Uterus (tissue), 4 donors: ENCODE measurements around the gene GALNT14. TPM values are rescaled to one million over a fixed set of nuclear protein-coding genes. Genes with fewer than 3 reads are reported as not detected.

Source experiments
- DNase-seq, 2 donors: peaks; one replicate each; pipeline ENCODE4 v3.0.0-alpha.2; 2019 to 2020
- H3K27ac ChIP-seq, 2 donors: fragments of 200-600 bp; sonication (generic); 1 replicate in 1 of 2; 2 replicates in 1 of 2; pipeline ENCODE4 v1.5.1; 2016 to 2018
- H3K27me3 ChIP-seq, 2 donors: fragments of 200-600 bp; sonication (generic); one replicate each; pipeline ENCODE4 v1.5.1; 2018 to 2019; ENCODE audit warnings: control low read depth in 1 of 2
- H3K36me3 ChIP-seq, 2 donors: fragments of 200-600 bp; sonication (generic); one replicate each; pipeline ENCODE4 v1.5.1; 2019; ENCODE audit warnings: control low read depth in 1 of 2
- H3K4me1 ChIP-seq, 2 donors: fragments of 200-600 bp; sonication (generic); one replicate each; pipeline ENCODE4 v1.5.1; 2018 to 2019; ENCODE audit warnings: control low read depth in 1 of 2
- H3K4me3 ChIP-seq, 2 donors: fragments of 200-600 bp; sonication (generic); 1 replicate in 1 of 2; 2 replicates in 1 of 2; pipeline ENCODE4 v1.5.1; 2018 to 2019; ENCODE audit warnings: mild to moderate bottlenecking in 1 of 2
- H3K9me3 ChIP-seq, 2 donors: fragments of 200-600 bp; sonication (generic); one replicate each; pipeline ENCODE4 v1.5.1; 2019; ENCODE audit warnings: control low read depth in 1 of 2
- POLR2A ChIP-seq, 2 donors: fragments of 450-650 bp; IDR thresholded peaks; one replicate each; pipeline ENCODE4 v1.6.1; 2016; ENCODE audit warnings: antibody characterized with exemption in 2 of 2, mild to moderate bottlenecking in 1 of 2, moderate library complexity in 1 of 2
- intact Hi-C: fragments of 100-400 bp; cut with DNase I; formaldehyde crosslinking; loops from one replicate; pipeline ENCODE4 v1.15.1; 2023; ENCODE audit warnings: low total_unique reads
- total RNA-seq, 4 donors: library from RNA; depleted of rRNA in 3 of 4; stranded (reverse); fragments of >200 nt in 3 of 4; gene quantifications; one replicate each; pipeline versions ENCODE4 v1.1.0 to v1.2.4, GENCODE V29; 2014 to 2023
- TF ChIP-seq, protein P1 (sequence below), 4 experiments: fragments of 200-600 bp in 2 of 4; fragments of 450-650 bp in 2 of 4; sonication (generic) in 2 of 4; IDR thresholded peaks; one replicate each; pipeline ENCODE4 v1.5.1; 2016 to 2019; ENCODE audit warnings: antibody characterized with exemption in 4 of 4, mild to moderate bottlenecking in 2 of 4, moderate library complexity in 1 of 4
- donor health status: DM: yes; HTN: yes; CAD: no.

GALNT14 gene
- total RNA-seq, 4 donors from 2014 or later = 0.58 to 4.0 TPM; not detected in 2

DNA sequence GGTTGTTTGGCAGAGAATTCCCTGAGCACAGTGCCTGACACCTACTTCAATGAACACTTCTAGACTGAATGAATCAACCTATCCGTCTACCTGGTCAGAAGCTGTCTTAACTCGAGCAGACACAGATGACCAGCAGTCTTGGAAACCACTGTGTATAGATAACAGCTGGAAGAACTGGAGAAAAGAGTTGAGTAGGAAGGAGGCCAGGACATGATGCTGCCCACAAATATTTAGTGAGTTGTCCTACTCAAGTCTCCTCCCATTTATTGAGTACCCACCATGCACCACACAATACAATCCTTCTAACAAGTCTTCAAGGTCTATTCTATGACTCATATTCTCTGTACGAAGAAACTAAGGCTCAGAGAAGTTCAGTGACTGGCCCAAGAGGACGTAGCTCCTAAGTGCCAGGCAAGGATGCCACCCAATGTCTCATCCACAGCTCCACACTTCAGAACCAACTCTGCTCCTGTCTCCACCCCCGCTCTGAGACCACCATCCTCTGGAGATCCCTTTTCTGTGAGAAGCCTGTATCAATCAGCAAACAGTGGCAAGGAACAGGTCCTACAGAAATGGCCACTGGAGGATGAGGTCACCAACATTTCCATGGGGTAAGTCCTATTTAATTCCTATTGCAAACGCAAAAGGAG lies 62.2 kb downstream of the GALNT14 start:
- Histone ChIP-seq H3K9me3 (no peaks in the 10 kb centered on the region), H3K36me3 (no peaks in the 10 kb centered on the region), H3K27me3 (no peaks in the 10 kb centered on the region), H3K4me1 (no peaks in the 10 kb centered on the region), H3K27ac (no peak overlapping the region), H3K4me3 (no peak overlapping the region)
- no peak for TF ChIP-seq POLR2A (IDR thresholded peaks at IDR 0.05)
- TF ChIP-seq, protein P1, sequence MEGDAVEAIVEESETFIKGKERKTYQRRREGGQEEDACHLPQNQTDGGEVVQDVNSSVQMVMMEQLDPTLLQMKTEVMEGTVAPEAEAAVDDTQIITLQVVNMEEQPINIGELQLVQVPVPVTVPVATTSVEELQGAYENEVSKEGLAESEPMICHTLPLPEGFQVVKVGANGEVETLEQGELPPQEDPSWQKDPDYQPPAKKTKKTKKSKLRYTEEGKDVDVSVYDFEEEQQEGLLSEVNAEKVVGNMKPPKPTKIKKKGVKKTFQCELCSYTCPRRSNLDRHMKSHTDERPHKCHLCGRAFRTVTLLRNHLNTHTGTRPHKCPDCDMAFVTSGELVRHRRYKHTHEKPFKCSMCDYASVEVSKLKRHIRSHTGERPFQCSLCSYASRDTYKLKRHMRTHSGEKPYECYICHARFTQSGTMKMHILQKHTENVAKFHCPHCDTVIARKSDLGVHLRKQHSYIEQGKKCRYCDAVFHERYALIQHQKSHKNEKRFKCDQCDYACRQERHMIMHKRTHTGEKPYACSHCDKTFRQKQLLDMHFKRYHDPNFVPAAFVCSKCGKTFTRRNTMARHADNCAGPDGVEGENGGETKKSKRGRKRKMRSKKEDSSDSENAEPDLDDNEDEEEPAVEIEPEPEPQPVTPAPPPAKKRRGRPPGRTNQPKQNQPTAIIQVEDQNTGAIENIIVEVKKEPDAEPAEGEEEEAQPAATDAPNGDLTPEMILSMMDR (IDR thresholded peaks at IDR 0.05) = no peak
- no peak for DNase-seq
- intact Hi-C loops = no loop called here

DNA sequence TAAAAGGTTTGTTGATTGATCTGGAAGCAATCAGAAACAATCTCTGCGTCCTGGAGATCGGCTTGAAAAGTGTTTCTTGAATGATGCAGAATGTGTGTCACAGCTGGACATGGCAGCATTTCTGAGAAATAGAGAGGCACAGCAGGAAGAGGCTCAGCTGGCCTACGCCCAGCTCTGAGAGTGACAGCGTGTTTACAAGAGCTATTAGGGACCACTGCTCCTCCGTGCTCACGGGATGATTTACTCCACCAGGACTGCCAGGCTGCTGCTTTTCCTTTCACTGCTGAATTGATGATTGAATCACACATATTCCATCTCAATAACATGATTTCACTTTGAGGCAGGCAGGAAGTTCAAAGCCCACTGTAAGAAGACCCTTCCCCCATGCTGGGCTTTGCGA lies 62.8 kb downstream of the GALNT14 start:
- DNase-seq = no peak
- TF ChIP-seq, protein P1 (IDR thresholded peaks at IDR 0.05) = no peak
- no peak for TF ChIP-seq POLR2A (IDR thresholded peaks at IDR 0.05)
- intact Hi-C loops = no loop called here

DNA sequence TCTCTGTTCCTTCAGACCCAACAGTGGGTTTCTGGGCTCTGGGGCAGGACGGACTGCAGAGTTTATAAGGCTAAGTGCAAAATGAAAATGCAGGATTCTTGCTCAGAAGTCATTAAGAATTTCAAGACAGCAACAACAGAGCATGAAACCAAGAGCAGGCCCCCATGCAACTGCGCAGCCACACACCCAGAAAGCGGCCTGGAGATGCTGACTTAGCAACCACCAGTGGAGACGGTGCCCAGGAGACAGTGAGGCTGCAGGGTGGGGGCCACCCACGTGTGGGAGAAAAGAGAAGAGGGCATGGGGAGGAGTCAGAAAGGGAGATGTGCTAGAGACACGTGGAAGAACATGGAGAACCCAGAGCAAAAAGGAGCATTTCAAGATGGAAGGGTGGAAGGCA lies 66.5 kb downstream of the GALNT14 start:
- no peak overlapping the region for H3K27ac ChIP-seq
- intact Hi-C loops = no loop called here
- H3K4me1 ChIP-seq = no peaks in the 10 kb centered on the region
- no peak for DNase-seq
- H3K9me3 ChIP-seq = no peaks in the 10 kb centered on the region
- H3K27me3 ChIP-seq = no peaks in the 10 kb centered on the region
- no peaks in the 10 kb centered on the region for H3K36me3 ChIP-seq
- TF ChIP-seq, protein P1 (IDR thresholded peaks at IDR 0.05) = no peak
- no peak for TF ChIP-seq POLR2A (IDR thresholded peaks at IDR 0.05)
- H3K4me3 ChIP-seq = no peak overlapping the region

More for the DNA sequence above, 62.8 kb downstream of the GALNT14 start:
- Histone ChIP-seq H3K27ac (no peak overlapping the region), H3K4me1 (no peaks in the 10 kb centered on the region), H3K36me3 (no peaks in the 10 kb centered on the region), H3K9me3 (no peaks in the 10 kb centered on the region), H3K27me3 (no peaks in the 10 kb centered on the region), H3K4me3 (no peak overlapping the region)

DNA sequence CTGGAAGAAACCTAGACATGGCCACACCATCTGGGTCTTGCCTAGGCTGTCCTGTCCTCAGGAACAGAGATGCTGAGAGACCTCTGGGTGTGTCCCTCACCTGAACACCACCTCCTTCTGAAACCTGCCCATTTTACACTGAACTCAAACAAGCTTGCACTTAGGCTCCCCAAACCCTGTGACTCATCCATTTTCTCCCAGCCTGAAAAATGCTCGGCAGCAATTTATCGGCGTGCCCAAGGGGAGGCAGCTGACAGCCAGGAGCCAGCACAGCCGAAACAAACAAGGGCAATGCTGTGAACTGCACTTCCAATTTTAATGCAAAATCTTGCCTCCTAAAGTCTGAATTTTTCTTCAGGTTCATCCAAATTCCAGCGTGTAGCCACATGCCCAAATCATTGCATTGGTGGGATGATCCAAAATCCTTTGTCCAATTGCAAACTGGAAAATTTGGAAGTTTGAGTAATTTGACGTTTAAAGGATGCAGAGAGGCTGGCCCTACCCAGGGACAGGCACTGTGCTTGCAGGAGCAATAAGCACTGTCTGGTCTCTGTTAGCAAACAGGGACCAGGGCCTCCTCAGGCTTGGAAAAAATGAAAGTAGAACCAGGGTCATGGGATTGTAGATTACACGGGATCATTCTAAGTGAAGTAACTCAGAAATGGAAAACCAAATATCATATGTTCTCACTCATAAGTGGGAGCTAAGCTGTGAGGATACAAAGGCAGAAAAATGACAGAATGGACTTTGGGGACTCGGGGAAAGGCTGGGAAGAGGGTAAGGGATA lies 67.7 kb downstream of the GALNT14 start:
- DNase-seq = no peak
- no peaks in the 10 kb centered on the region for H3K27me3 ChIP-seq
- H3K4me1 ChIP-seq = no peaks in the 10 kb centered on the region
- no peak for TF ChIP-seq POLR2A (IDR thresholded peaks at IDR 0.05)
- TF ChIP-seq, protein P1 (IDR thresholded peaks at IDR 0.05) = no peak
- H3K36me3 ChIP-seq = no peaks in the 10 kb centered on the region
- no peaks in the 10 kb centered on the region for H3K9me3 ChIP-seq
- no peak overlapping the region for H3K4me3 ChIP-seq
- intact Hi-C loops = no loop called here
- no peak overlapping the region for H3K27ac ChIP-seq

DNA sequence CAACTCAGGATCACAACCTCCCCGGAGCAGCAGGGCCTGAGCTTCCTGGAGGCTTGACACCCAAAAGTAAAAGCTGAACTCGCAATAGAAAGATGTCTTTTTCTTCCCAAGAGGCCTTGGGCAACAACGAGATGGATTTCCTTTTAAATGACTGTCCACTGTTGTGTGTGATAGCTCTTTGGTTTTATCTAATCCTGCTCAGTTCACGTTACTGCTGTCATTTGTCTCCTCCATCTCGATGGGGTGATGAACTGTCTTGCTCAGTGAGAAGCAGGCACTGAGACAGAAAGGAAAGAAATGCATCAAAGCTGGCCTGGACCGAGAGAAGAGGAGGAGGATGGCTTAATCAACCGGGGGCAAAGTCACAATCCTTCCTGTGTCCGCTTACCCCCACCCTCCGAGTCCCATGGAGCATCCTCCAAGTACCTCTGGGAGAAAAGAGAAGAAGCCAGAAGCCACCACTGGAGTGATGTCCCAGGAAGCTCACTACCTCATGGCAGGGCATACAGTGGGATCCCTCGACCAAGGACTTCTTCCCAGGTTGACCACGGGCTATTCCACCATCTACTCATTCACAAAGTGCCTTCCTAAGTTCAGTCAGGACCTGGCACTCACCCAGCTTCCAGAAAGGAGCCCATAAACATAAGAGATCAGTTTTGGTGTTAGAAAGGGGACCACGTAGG lies 68.5 kb downstream of the GALNT14 start:
- Histone ChIP-seq H3K4me3 (no peak overlapping the region), H3K9me3 (no peaks in the 10 kb centered on the region), H3K27ac (no peak overlapping the region), H3K27me3 (no peaks in the 10 kb centered on the region), H3K36me3 (no peaks in the 10 kb centered on the region), H3K4me1 (no peaks in the 10 kb centered on the region)
- no peak for DNase-seq
- TF ChIP-seq, protein P1 (IDR thresholded peaks at IDR 0.05) = no peak
- TF ChIP-seq POLR2A (IDR thresholded peaks at IDR 0.05) = no peak
- intact Hi-C loops = no loop called here
